HG03378 (cell line): ENCODE measurements around the gene RABGEF1.
"Not testable (repeated sequence)": the region's sequence is repeated elsewhere in the genome, so short reads cannot be mapped to it uniquely, and the experiment has no call there.

Experiments
- ATAC-seq: cut with Tn5 transposase; IDR thresholded peaks from one replicate; pipeline ENCODE4 v1.9.1; 2021; ENCODE audit warnings: mild to moderate bottlenecking, moderate library complexity; ENCODE audit not compliant: unreplicated experiment

Gene RABGEF1

DNA sequence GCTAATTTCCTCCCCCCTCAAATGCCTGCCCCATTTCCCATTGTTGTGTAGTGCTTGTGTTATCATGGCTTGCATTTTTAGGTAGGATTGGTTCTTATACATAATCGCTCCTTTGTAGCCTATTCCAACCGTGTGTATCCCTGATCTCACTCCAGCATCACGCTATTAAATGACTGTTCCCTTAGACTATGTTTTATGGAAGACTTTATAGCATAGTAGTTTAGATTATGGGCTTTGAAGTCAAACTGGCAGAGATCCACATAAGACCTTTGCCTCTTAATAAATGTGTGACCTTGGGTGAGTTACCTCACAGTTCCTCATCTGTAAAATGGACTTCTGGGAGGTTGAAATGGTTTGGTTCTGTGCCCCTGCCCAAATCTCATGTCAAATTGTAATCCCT is 5.4 kb upstream of the RABGEF1 start:
- no peak for ATAC-seq

- no peak for ATAC-seq
Observed at GRCh38 chr7:66735850-66736249, 4.7 kb upstream of the RABGEF1 start.

DNA sequence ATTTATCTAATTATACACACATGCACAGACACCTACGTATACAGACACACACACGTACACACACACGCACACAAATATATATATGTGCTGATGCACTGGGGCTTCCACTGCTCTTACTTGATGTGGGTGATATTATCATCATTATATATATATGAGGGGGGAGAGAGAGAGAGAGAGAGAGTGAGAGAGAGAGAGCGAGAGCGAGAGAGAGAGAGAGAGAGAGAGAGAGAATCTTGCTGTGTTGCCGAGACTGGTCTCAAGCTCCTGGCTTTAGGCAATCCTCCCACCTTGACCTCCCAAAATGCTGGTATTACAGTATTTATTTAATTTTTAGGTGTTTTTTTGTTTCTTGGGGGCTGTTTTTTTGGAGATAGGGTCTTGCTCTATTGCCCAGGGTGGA is 3.6 kb upstream of the RABGEF1 start:
- no peak for ATAC-seq

DNA sequence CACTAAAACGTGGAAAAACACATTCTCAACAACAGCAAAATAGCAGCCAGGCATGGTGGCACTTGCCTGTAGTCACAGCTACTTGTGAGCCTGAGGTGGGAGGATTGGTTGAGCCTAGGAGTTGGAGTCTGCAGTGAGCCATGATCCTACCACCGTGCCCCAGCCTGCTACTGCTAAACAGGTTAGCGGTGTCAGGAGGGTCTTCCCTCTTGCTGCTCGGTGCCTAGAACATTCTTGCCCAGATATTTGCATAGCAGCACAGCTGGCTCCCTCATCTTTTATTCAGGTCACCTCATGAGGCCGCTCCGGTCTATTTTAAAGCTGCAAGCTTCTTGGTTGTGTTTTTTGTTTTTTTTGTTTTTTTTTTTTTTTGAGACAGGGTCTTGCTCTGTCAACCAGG is 2.9 kb upstream of the RABGEF1 start:
- no peak for ATAC-seq

GRCh38 chr7:66739477-66739876 is 1.1 kb upstream of the RABGEF1 start:
- ATAC-seq: no peak

GRCh38 chr7:66739953-66740301 is 606 bp upstream of the RABGEF1 start:
- peak; percentile 10 for ATAC-seq

DNA sequence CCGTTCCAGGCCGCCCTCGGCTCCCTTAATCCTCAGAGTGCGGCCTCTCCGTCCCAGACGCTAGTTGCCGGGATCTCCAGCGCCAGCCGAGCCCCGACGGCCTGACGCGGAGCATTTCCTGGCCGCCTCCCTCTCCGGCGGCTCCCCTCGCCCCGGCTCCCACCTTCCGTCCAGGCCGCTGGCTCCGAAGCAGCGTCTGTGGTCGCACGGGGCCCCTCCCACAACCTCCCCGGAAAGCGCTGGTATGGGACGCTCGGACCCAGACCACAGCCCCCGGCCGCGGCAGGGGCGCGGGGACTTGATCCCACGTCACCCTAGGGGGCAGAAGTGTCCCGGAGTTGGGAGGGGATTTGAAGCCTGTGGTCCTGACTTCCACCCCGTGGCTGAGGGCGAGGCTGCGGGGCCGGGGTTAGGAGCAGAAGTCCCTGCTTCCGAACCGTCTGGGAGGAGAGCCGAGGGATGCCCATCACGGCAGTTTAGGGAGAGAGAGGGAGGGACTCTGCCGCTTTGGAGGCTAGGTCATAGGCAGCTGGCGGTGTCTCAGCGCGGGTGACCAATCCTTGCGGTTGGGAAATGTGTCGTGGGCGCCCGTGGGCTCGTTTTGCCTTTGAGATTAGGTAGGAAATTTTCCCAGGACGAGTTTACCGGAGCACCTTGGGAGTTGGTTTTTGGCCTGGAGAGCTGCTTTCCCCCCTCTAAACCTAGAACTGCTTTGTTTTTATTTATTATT is 612 bp downstream of the RABGEF1 start:
- ATAC-seq: peak; percentile 14

DNA sequence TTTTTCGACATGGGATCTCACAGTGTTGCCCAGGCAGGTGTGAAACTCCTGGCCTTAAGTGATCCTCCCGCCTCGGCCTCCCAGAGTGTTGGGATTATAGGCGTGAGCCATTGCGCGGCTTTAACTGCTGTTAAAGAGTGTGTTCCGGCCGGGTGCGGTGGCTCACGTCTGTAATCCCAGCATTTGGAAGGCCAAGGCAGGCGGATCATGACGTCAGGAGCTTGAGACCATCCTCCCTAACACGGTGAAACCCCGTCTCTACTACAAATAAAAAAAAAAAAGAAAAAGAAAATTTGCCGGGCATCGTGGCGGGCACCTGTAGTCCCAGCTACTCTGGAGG is 1.1 kb downstream of the RABGEF1 start:
- no peak for ATAC-seq

DNA sequence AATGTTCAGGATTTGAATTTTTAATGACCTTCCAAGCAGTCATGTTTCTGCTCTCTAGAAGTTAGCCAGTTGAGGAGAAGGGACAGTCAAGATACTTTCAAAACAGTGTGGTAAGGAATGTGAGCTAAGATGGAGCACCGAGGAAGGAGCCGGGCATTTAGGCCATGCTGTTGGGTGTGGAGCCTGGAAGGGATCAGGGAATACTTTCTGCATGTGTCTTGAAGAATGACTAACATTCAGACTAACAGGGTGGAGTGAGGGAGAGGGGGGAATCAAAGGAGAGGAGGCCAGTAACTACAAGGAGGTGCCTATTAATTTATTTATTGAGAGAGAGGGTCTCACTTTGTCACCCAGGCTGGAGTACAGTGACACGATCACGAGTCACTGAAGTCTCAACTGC is 1.8 kb downstream of the RABGEF1 start:
- not testable (repeated sequence) for ATAC-seq

- ATAC-seq: no peak
Observed at GRCh38 chr7:66743920-66744319, 3.4 kb downstream of the RABGEF1 start.

- ATAC-seq: no peak
Observed at GRCh38 chr7:66747385-66747784, 6.9 kb downstream of the RABGEF1 start.

GRCh38 chr7:66747881-66748511 is 7.5 kb downstream of the RABGEF1 start:
- no peak for ATAC-seq

- no peak for ATAC-seq
Observed at GRCh38 chr7:66748791-66749190, 8.3 kb downstream of the RABGEF1 start.

- no peak for ATAC-seq
Observed at GRCh38 chr7:66751945-66752344, 11.4 kb downstream of the RABGEF1 start.

DNA sequence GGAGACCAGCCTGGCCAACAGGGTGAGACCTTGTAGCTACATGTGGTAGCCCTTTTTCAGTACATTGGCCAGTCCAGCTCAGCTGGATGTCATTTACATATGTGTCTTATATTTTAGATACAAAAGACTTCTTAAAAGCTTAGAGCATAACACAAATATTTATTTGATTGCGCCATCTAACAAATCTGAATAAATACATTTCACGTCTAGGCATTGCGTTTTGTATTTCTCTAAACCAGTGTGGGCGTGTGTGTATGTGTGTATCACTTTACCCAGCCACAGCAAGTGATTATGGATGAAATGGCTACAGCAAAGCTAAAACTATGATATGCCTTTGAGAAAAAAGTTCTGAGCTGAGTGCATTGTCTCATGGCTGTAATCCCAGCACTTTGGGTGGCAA is 14.0 kb downstream of the RABGEF1 start:
- no peak for ATAC-seq

GRCh38 chr7:66755059-66755458 is 14.5 kb downstream of the RABGEF1 start:
- not testable (repeated sequence) for ATAC-seq

DNA sequence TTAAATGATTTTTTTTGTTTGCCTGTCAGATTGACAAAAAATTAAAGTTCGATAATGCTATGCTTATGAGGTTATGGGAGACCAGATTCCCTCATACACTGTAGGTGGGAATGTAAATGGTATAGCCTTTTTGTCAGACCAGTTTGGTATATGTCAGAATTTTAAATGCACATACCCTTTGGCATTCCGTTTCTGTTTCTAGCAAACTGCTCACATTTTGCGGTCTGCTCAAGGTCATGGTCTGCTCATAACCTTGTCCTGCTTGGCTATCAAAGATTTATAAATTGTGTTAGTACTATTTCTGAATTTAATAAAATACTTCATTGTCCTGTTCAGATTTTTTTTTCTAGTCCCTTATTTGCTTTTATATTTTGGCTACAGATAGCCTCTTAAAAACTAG is 15.7 kb downstream of the RABGEF1 start:
- not testable (repeated sequence) for ATAC-seq

- no peak for ATAC-seq
Observed at GRCh38 chr7:66756889-66757288, 16.4 kb downstream of the RABGEF1 start.

GRCh38 chr7:66757939-66758338 is 17.4 kb downstream of the RABGEF1 start:
- ATAC-seq: no peak

DNA sequence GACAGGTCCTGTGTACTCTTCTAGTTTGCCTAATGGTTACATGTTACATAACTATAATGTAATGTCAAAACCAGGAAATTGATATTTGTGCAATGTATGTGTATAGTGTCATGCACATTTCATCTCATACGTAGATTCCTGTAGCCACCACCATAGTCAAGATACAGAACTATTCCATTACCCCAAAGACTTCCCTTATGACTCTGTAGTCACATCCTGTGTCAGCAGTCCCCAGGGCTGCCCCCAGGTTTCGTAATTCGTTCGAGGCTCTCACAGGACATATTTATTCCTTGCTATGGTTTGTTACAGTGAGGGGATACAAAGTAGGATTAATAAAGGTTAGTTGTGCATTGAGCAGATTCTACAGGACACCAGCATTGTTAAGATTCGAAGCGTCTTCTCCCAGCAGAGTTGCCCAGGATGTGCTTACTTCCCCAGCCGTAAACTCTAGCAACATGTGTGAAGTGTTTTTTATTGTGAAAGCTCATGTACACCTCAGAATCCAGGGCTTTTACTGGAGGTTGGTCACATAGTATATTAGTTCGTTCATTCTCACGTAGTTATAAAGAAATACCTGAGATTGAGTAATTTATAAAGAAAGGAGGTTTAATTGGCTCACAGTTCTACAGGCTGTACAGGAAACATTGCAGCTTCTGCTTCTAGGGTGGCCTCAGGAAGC is 18.6 kb downstream of the RABGEF1 start:
- peak; percentile 95 for ATAC-seq

DNA sequence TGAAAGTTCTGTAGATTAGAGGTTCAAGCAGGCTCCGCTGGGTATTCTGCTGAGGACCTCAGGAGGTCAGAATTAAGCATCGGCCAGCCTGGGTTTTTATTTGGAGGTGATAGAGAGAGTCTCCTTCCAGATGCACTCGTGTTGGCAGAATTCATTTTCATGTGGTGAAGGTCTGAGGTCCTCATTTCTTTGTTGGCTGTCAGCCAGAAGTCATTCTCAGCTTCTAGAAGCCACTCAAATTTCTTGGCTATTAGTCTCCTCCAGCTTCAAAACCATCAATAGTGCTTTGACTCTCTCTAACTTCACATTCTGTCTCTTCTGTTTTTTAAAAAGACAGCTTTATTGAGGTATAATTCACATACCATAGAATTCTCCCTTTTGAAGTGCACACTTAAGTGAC is 22.6 kb downstream of the RABGEF1 start:
- ATAC-seq: not testable (repeated sequence)

- not testable (repeated sequence) for ATAC-seq
Observed at GRCh38 chr7:66763633-66764355, 23.3 kb downstream of the RABGEF1 start.
